A673 (cell line): Measurements from ENCODE around the gene SLC24A4.

ENCODE experiments used
- CTCF ChIP-seq: fragments of 300-800, 200-600 bp; sonication (generic); conservative IDR thresholded peaks from 2 replicates; pipeline ENCODE4 v1.5.1; 2017; ENCODE audit warnings: low read depth, mild to moderate bottlenecking, antibody characterized with exemption, low read length, moderate library complexity, mixed read lengths
- EZH2 ChIP-seq: fragments of 200-600 bp; sonication (generic); IDR thresholded peaks from 2 replicates; pipeline ENCODE4 v1.6.1; 2017; ENCODE audit warnings: borderline replicate concordance, low read depth, mild to moderate bottlenecking, mixed read lengths, antibody characterized with exemption, low read length; ENCODE audit not compliant: poor library complexity, severe bottlenecking

DNA sequence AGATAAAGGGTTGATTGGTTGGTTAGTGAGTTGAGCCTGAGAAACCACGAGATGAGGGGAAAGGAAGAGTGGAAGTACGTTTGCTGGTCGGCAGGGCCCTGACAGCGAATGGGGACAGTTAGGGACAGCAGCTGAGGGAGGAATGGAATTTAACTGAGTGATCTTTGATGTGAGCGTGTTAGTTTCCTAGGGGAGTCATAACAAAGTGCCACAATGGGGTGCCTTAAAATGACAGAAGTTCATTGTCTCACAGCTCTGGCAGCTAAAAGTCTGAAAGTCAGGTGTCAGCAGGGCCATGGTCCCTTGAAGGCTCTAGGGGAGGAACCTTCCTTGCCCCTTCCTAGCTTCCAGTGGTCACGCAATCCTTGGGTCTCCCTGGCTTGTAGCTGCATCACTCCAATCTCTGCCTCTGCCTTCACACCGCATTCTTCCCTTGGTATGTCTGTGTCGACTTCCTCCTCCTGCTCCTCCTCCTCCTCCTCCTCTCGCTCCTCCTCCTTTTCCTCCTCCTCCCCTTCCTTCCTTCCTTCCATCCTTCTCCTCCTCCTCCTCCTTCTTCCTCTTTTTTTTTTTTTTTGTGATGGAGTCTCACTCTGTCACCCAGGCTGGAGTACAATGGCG is 164.7 kb downstream of the SLC24A4 start:
- TF ChIP-seq CTCF (no peak), EZH2 (no peak)
